Stimulated activated CD8-positive, alpha-beta memory T cell treated with anti-CD3 and anti-CD28 coated beads, Interleukin-12 subunit alpha, Interleukin-12 subunit beta, amount 100 ng/mL, for 1 hour (primary cell): ENCODE results near the gene ZFP92.

ENCODE experiments used
- DNase-seq: peaks from one replicate; pipeline ENCODE4 v3.0.0-alpha.2; 2020; ENCODE audit warnings: low read depth

The ZFP92 gene

GRCh38 chrX:153408871-153409351 is 2.4 kb upstream of the ZFP92 start:
- no peak for DNase-seq

- no peak for DNase-seq
Measured at GRCh38 chrX:153409414-153410101, 1.7 kb upstream of the ZFP92 start.

GRCh38 chrX:153410373-153410772 is 899 bp upstream of the ZFP92 start:
- DNase-seq: no peak

- DNase-seq: no peak
Measured at GRCh38 chrX:153410888-153411254, 401 bp upstream of the ZFP92 start.

GRCh38 chrX:153411988-153412574 is 809 bp downstream of the ZFP92 start:
- no peak for DNase-seq

GRCh38 chrX:153412746-153413720 is 1.8 kb downstream of the ZFP92 start:
- no peak for DNase-seq

GRCh38 chrX:153413731-153414130 is 2.5 kb downstream of the ZFP92 start:
- DNase-seq: no peak

- DNase-seq: no peak
Measured at GRCh38 chrX:153414856-153415510, 3.7 kb downstream of the ZFP92 start.

- DNase-seq: no peak
Measured at GRCh38 chrX:153416781-153417450, 5.6 kb downstream of the ZFP92 start.

- no peak for DNase-seq
Measured at GRCh38 chrX:153417637-153418036, 6.4 kb downstream of the ZFP92 start.

GRCh38 chrX:153420851-153421599 is 9.8 kb downstream of the ZFP92 start:
- DNase-seq: no peak

- DNase-seq: no peak
Measured at GRCh38 chrX:153421856-153422255, 10.6 kb downstream of the ZFP92 start.

- DNase-seq: no peak
Measured at GRCh38 chrX:153423652-153424051, 12.4 kb downstream of the ZFP92 start.

GRCh38 chrX:153426204-153426603 is 14.9 kb downstream of the ZFP92 start:
- no peak for DNase-seq

- DNase-seq: no peak
Measured at GRCh38 chrX:153430796-153431195, 19.5 kb downstream of the ZFP92 start.

- no peak for DNase-seq
Measured at GRCh38 chrX:153433161-153433680, 21.9 kb downstream of the ZFP92 start.

- no peak for DNase-seq
Measured at GRCh38 chrX:153433781-153434285, 22.6 kb downstream of the ZFP92 start.

GRCh38 chrX:153434801-153435200 is 23.5 kb downstream of the ZFP92 start:
- DNase-seq: no peak

- no peak for DNase-seq
Measured at GRCh38 chrX:153435845-153436244, 24.6 kb downstream of the ZFP92 start.

- DNase-seq: no peak
Measured at GRCh38 chrX:153438532-153438931, 27.3 kb downstream of the ZFP92 start.
